ENCODE data around the gene CD300H. TPM values are rescaled to one million over a fixed set of nuclear protein-coding genes. Genes with fewer than 3 reads are reported as not detected.

Gene CD300H
- 1 to 10 TPM in 1 of 6 donors, under 1 TPM in 1, not detected in 4; 0.94 to 1.1 TPM for polyA plus RNA-seq (ENCODE audit: low read depth in 6 of 6)

DNA sequence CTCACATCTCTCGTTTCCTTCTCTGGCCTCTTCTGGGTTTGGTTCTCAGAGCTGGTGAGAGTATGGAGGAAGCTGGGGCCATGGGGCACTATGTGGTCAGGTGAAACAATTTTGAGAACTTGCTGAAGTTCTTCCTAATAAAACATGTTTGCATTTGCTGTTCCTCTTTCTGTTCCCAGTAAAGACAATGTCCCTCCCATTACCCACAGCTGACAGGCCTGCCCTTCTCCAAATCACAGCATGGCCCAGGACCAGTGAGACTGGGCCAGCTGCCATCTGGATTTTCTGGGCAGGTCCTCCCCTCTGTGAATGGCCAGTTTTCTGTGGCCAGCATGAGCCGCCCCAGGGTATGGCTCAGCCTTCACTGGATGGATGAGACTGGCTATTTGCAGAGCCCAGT lies at the start of gene CD300H:
CD300H (minus strand) TSS at position 113 of the 400 bp plus-strand sequence.
- Mint-ChIP-seq H3K9me3 (peaks cover 0 to 8% (median 0%) of the 10 kb centered on the region in 7 donors), H3K4me1 (peaks cover 13 to 39% (median 16%) of the 10 kb centered on the region in 3 donors), H3K27ac (peak within 1 kb of the TSS in 1 of 6 donors; percentile 15), H3K27me3 (peaks cover 26 to 62% (median 61%) of the 10 kb centered on the region in 3 donors), H3K4me3 (peak within 1 kb of the TSS in 3 of 8 donors; percentile 54 to 65 (median 61)), H3K36me3 (peaks cover 0 to 16% of the 10 kb centered on the region in 2 donors)
- ATAC-seq (ENCODE audit: low read depth in 2 of 2) = no peak
- no peak for DNase-seq

DNA sequence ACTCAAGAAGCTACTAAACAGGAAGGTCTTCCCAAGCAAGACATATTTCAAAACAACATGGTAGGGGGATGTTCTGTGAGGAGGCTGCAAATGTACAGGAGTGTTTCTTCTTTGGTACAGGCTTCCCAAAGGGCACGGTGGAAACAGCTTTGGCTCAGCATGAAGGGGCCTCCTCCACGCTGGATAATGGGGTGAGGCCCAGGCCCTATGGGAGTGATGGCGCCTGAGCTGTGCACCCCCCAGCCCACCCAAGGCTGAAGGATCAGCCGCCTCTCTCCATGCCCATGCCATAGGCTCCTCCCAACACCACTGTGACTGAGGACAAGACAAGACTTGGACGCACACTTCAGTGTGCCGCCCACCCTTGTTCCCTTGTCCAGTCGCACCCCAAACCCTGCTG lies 49.4 kb upstream of the CD300H start:
- Mint-ChIP-seq H3K27me3 (peaks cover 39 to 65% (median 64%) of the 10 kb centered on the region in 3 donors), H3K27ac (no peak overlapping the region), H3K9me3 (peaks cover 0 to 3% (median 0%) of the 10 kb centered on the region in 7 donors), H3K4me1 (peaks cover 0 to 34% (median 13%) of the 10 kb centered on the region in 3 donors), H3K4me3 (no peak overlapping the region), H3K36me3 (no peaks in the 10 kb centered on the region)
- no peak for DNase-seq
- ATAC-seq (ENCODE audit: low read depth in 2 of 2) = no peak

DNA sequence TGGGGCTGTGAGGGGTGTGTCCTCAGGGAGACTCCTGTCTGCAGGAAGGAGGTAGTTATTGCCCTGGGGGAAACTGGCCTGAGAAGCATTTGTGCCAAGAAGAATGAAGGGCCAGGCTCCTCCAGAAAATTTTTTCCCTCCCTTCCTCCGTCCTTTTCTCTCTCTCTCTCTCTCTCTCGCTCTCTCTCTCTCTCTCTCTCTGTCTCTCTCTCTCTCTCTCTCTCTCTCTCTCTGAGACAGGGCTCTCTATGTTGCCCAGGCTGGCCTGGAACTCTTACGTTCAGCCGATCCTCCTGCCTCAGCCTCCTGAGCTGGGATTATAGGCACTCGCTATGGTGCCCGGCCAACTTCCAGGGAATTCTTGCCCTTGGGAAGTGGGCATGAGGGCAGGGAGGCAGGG lies 44.7 kb upstream of the CD300H start:
- Mint-ChIP-seq H3K36me3 (peaks cover 0 to 6% of the 10 kb centered on the region in 2 donors), H3K9me3 (peaks cover 3 to 8% (median 3%) of the 10 kb centered on the region in 7 donors), H3K27ac (peak overlapping the region in 1 of 6 donors; percentile 39), H3K4me3 (peak overlapping the region in 2 of 8 donors; percentile 2 to 84), H3K4me1 (peaks cover 0 to 26% (median 16%) of the 10 kb centered on the region in 3 donors), H3K27me3 (peaks cover 24 to 34% (median 32%) of the 10 kb centered on the region in 3 donors)
- ATAC-seq (ENCODE audit: low read depth in 2 of 2) = no peak
- no peak for DNase-seq

DNA sequence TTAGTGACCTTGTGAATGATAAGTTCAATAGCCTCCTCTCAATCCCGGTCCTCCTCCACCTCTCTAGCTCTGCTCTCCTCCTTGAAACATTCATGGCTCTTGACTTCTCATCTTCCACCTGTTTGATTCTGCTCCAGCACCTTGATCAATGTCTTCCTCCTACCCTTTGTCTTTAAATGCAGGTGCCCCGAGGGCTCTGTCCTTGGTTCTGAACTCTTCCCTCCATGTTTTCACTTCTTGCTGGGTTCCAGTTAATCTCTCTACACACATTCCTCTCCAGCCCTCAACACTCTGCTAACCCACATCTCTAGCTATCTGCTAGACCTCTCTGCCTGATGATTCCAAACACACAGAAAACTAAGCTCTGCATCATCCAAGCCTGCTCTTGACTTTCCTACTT lies 42.8 kb upstream of the CD300H start:
- Mint-ChIP-seq H3K27ac (no peak overlapping the region), H3K36me3 (peaks cover 0 to 9% of the 10 kb centered on the region in 2 donors), H3K9me3 (peaks cover 0 to 8% (median 5%) of the 10 kb centered on the region in 7 donors), H3K27me3 (peaks cover 9 to 27% (median 26%) of the 10 kb centered on the region in 3 donors), H3K4me3 (no peak overlapping the region), H3K4me1 (peaks cover 6 to 31% (median 24%) of the 10 kb centered on the region in 3 donors)
- DNase-seq = no peak
- ATAC-seq (ENCODE audit: low read depth in 2 of 2) = no peak

DNA sequence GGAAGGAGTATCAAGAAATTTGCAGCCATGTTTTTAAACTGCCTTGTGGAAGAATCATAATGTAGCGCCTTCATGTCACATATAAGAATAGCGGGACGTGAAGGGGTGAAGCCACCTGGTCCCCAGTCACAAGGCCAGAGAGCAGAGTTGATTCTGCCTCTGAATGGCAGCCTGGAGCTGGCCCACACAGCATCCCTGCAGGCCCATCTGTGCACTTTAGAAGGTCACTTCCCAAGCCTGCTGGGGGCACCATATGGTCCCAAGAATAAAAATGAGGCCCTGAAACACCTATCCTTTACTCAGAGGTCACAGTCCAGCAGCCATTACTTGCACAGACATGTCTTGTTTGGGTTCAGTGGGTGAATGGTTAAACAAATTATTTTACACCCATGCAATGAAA lies 41.2 kb upstream of the CD300H start:
- Mint-ChIP-seq H3K4me1 (peaks cover 14 to 42% (median 31%) of the 10 kb centered on the region in 3 donors), H3K36me3 (peaks cover 0 to 9% of the 10 kb centered on the region in 2 donors), H3K9me3 (peaks cover 0 to 7% (median 5%) of the 10 kb centered on the region in 7 donors), H3K27me3 (peaks cover 9 to 24% (median 23%) of the 10 kb centered on the region in 3 donors), H3K4me3 (no peak overlapping the region), H3K27ac (no peak overlapping the region)
- ATAC-seq (ENCODE audit: low read depth in 2 of 2) = no peak
- no peak for DNase-seq

DNA sequence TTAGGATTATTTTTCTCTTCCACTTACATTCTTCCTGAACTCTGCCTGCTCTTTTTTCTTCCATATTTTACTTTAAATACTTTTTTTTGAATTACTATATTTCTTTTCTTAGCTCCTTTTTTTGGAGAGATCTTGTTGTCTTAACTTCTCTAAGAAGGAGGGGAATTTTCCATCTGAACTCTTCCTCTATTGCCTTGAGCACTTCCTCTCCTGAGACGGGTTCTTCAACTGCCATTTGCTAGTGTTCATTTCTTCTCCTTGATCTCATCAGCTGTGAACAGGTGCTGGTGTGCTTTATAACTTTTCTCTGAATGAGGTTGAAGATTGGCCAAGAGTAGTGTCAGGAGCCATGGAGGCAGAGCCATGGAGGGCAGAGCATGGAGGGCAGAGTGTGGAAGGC lies 39.9 kb upstream of the CD300H start:
- Mint-ChIP-seq H3K27ac (peak overlapping the region in 1 of 6 donors; percentile 8), H3K36me3 (peaks cover 0 to 9% of the 10 kb centered on the region in 2 donors), H3K27me3 (peaks cover 9 to 28% (median 25%) of the 10 kb centered on the region in 3 donors), H3K9me3 (peaks cover 0 to 7% (median 5%) of the 10 kb centered on the region in 7 donors), H3K4me1 (peaks cover 14 to 41% (median 25%) of the 10 kb centered on the region in 3 donors), H3K4me3 (no peak overlapping the region)
- ATAC-seq (ENCODE audit: low read depth in 2 of 2) (no peak), DNase-seq (no peak)

DNA sequence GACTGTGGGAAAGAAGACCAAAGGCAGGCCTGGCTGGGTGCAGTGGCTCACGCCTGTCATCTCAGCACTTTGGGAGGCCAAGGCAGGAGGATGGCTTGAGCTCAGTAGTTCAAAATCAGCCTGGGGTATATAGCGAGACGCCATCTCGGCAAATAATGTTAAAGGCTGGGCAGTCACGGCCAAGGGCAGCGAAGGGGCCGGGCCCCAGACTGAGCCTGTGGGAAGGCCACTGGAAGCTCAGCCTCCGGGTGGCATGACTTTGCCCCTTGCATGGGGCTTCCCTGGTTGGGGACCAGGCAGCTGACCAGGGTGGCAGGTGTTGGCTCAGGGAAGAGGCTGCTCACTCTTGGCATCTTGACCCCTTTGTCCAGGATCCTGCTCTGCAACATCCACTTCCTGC lies 38.7 kb upstream of the CD300H start:
- H3K27ac Mint-ChIP-seq = peak overlapping the region in 1 of 6 donors; percentile 27
- H3K4me1 Mint-ChIP-seq = peaks cover 14 to 40% (median 23%) of the 10 kb centered on the region in 3 donors
- ATAC-seq (ENCODE audit: low read depth in 2 of 2) (no peak), DNase-seq (no peak)
- H3K27me3 Mint-ChIP-seq = peaks cover 9 to 28% (median 28%) of the 10 kb centered on the region in 3 donors
- no peak overlapping the region for H3K4me3 Mint-ChIP-seq
- peaks cover 0 to 9% of the 10 kb centered on the region in 2 donors for H3K36me3 Mint-ChIP-seq
- peaks cover 0 to 7% (median 5%) of the 10 kb centered on the region in 7 donors for H3K9me3 Mint-ChIP-seq

DNA sequence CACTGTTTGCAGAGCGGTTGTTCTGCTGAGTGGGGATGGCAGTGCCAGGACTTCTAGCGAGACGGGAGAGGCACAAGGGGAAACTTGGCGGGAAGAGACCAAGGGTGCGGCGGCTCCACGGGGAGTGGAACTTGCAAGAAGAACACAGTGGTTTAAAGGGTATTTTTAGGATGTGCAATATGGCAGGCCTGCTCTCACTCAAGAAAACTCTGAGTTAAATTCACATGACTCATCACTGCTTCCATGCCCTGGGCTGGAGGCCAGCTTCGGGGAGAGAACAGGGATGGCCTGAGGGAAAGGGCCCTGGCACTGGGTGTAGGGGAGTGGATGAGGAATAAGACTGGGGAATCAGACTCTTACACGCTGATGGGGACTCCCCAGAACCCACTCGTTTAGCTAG lies 38.1 kb upstream of the CD300H start:
- H3K4me1 Mint-ChIP-seq = peaks cover 19 to 46% (median 23%) of the 10 kb centered on the region in 3 donors
- no peak for ATAC-seq (ENCODE audit: low read depth in 2 of 2)
- H3K4me3 Mint-ChIP-seq = no peak overlapping the region
- peaks cover 0 to 9% of the 10 kb centered on the region in 2 donors for H3K36me3 Mint-ChIP-seq
- peak overlapping the region in 2 of 6 donors; percentile 3 to 51 for H3K27ac Mint-ChIP-seq
- peaks cover 0 to 7% (median 5%) of the 10 kb centered on the region in 7 donors for H3K9me3 Mint-ChIP-seq
- DNase-seq = no peak
- H3K27me3 Mint-ChIP-seq = peaks cover 9 to 33% (median 33%) of the 10 kb centered on the region in 3 donors

DNA sequence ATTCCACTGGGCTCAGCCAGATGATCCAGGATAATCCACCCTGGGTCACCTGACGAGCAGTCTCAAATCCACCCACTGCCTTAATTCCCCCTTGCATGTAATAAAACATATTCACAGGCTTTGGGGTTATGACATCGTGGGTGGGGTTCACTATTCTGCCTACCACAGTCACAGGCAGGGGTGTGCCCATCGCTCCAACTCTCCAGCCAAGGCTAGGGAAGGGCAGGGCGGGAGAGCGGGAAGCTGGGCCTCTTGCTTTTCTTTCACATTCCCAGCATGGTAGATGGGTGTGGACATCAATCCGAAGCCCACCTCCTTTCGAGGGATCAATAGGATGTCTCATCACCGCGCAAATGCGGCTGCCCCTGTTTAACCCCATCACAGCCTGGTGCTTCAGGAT lies 37.5 kb upstream of the CD300H start:
- H3K27ac Mint-ChIP-seq = peak overlapping the region in 1 of 6 donors; percentile 22
- no peak for ATAC-seq (ENCODE audit: low read depth in 2 of 2)
- H3K9me3 Mint-ChIP-seq = peaks cover 0 to 7% (median 5%) of the 10 kb centered on the region in 7 donors

DNA sequence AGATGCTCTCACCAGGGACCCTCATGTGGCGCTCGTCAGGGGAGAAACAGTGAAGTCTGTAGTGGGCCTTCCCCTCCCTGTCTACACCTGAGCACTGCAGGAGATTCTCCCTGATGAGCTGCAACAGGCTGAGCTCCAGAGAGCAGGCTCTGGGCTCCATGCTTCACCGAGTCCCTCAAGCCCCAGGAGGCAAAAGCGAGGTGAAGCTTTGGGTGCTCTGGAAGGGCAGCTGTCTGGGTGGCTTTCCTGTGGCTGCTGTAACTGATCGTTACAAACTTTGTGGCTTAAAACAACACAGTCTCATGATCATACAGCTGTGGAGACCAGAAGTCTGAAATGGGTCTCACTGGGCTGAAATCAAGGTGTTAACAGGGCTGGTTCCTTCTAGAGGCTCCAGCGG lies 36.9 kb upstream of the CD300H start:
- Mint-ChIP-seq H3K27ac (peak overlapping the region in 1 of 6 donors; percentile 22), H3K4me3 (peak overlapping the region in 1 of 8 donors; percentile 31)
- peak; percentile 43 to 45 for ATAC-seq (ENCODE audit: low read depth in 2 of 2)

More for the DNA sequence above, 37.5 kb upstream of the CD300H start:
- Mint-ChIP-seq H3K36me3 (peaks cover 0 to 9% of the 10 kb centered on the region in 2 donors), H3K4me1 (peaks cover 25 to 52% (median 28%) of the 10 kb centered on the region in 3 donors), H3K4me3 (peak overlapping the region in 1 of 8 donors; percentile 31), H3K27me3 (peaks cover 9 to 39% (median 36%) of the 10 kb centered on the region in 3 donors)
- no peak for DNase-seq

DNA sequence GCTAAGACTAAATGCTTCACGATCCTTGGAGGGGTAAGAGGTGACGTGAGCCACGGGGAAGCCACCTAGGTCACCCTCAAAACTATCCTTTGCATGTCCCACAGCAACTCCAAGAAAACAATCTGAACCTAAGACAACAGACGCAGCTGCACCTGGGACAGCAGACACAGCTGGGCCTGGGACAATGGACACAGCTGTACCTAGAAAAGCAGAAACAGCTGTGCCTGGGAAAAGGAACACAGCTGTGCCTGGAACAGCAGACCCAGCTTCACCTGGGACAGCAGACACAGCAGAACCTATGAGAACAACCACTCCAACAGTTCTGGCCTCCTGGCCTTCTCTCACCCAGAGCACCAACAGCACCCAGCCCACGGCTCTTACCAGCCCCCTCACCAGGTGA lies 36.4 kb upstream of the CD300H start:
- H3K27ac Mint-ChIP-seq = peak overlapping the region in 1 of 6 donors; percentile 22
- H3K9me3 Mint-ChIP-seq = peaks cover 2 to 7% (median 5%) of the 10 kb centered on the region in 7 donors
- peaks cover 35 to 62% (median 38%) of the 10 kb centered on the region in 3 donors for H3K4me1 Mint-ChIP-seq
- ATAC-seq (ENCODE audit: low read depth in 2 of 2) (no peak), DNase-seq (no peak)
- H3K27me3 Mint-ChIP-seq = peaks cover 5 to 42% (median 41%) of the 10 kb centered on the region in 3 donors
- no peak overlapping the region for H3K4me3 Mint-ChIP-seq
- H3K36me3 Mint-ChIP-seq = peaks cover 0 to 9% of the 10 kb centered on the region in 2 donors

More for the DNA sequence above, 36.9 kb upstream of the CD300H start:
- Mint-ChIP-seq H3K9me3 (peaks cover 2 to 7% (median 5%) of the 10 kb centered on the region in 7 donors), H3K4me1 (peaks cover 31 to 58% (median 34%) of the 10 kb centered on the region in 3 donors), H3K36me3 (peaks cover 0 to 9% of the 10 kb centered on the region in 2 donors), H3K27me3 (peaks cover 9 to 42% (median 41%) of the 10 kb centered on the region in 3 donors)
- DNase-seq = no peak

DNA sequence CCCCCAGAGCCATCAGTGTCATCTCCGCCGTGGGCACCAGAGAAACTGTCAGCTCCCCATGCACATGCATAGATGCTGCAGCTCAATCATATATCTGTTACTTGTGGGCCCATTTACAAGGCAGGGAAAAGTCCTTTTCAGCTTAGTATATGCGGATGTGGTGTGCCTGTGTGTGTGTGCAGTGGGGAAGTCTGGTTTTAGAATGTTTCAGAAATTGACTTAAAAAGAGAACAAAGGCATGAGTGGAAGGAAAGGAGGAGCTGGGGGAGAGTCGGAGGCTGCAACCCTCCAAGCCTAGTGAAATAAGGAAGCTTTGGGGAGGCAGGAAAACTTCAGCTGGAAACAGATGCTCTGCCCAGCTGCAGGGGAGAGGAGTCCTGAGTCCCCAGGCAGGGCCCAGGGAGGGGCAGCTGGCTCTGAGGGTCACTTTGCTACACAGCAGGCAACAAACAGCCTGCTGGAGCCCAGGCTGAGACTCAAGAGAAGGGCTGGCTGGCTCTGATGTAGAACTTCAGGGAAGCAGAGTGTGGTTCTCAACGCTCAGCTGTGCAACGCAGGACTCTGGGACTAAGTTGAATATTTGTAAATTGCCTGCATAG lies 35.8 kb upstream of the CD300H start:
- peaks cover 4 to 42% (median 41%) of the 10 kb centered on the region in 3 donors for H3K27me3 Mint-ChIP-seq
- H3K9me3 Mint-ChIP-seq = peaks cover 2 to 7% (median 5%) of the 10 kb centered on the region in 7 donors
- peaks cover 41 to 68% (median 43%) of the 10 kb centered on the region in 3 donors for H3K4me1 Mint-ChIP-seq
- H3K36me3 Mint-ChIP-seq = peaks cover 0 to 9% of the 10 kb centered on the region in 2 donors
- H3K27ac Mint-ChIP-seq = no peak overlapping the region
- DNase-seq (no peak), ATAC-seq (ENCODE audit: low read depth in 2 of 2) (no peak)
- peak overlapping the region in 2 of 8 donors; percentile 7 to 10 for H3K4me3 Mint-ChIP-seq

DNA sequence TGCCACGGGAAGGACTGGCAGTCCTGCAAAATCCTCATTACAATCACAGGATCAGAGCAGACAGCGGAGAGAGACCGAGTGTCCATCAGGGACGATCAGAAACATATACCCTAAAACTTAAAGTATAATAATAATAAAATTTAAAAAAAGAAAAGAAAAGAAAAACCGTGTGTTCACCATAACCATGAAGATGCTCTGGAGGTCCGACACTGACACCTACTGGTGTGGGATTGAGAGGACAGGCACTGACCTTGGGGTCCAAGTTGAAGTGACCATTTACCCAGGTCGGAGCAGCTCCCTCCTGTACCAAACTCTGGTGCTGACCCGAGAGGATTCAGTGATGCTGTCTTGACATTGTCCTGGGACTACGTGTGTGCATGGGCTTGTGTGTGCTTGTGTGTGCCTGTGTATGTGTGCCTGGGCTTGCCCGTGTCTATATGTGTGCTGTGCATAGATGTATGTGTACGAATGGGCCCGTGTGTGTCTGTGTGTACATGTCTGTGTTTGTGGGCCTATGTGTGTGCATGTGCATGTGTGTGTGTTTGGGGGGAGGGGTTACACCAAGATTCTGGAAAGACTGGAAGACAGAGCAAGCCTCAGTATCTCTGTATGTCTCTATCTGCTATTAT lies 34.7 kb upstream of the CD300H start:
- H3K27me3 Mint-ChIP-seq = peaks cover 0 to 36% (median 34%) of the 10 kb centered on the region in 3 donors
- peak overlapping the region in 1 of 6 donors; percentile 76 for H3K27ac Mint-ChIP-seq
- no peak for ATAC-seq (ENCODE audit: low read depth in 2 of 2)
- peaks cover 0 to 2% of the 10 kb centered on the region in 2 donors for H3K36me3 Mint-ChIP-seq
- no peak for DNase-seq
- H3K4me1 Mint-ChIP-seq = peaks cover 39 to 68% (median 41%) of the 10 kb centered on the region in 3 donors
- peak overlapping the region in 1 of 8 donors; percentile 68 for H3K4me3 Mint-ChIP-seq
- H3K9me3 Mint-ChIP-seq = peaks cover 0 to 5% (median 2%) of the 10 kb centered on the region in 7 donors

All from naive B cell (primary cell).